ENCODE results near the gene AP3B1. TPM values are rescaled to one million over a fixed set of nuclear protein-coding genes. Genes with fewer than 3 reads are reported as not detected.

AP3B1 gene
- total RNA-seq, 1 experiment from 2014 or later, result 41.8 TPM

DNA sequence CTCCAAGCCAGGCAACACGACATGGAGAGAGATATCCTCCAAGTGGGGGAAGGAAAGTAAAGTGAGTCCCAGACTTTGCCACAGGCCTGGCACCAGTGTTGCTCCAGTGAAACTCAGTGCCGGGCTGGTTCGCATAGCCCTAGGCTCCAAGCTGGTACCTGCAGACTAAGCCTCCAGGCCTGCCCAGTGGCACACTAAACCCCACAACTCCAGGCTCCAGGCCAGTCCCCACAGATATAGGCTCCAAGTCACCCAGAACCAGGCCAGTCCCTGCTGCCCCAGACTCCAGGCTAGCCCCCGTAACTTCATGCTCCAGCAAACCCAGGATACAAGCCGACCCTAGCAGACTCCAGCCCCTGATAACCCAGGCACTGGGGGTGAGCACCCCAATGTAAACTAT, 23.0 kb upstream of the AP3B1 start:
- Histone ChIP-seq H3K27me3 (ENCODE audit: insufficient read depth, low read length) (no peaks in the 10 kb centered on the region), H3K9ac (ENCODE audit: extremely low read depth, insufficient read length, low read length) (no peak overlapping the region), H3K27ac (ENCODE audit: insufficient read length, low read depth, low read length) (no peak overlapping the region), H2BK5ac (ENCODE audit: insufficient read length, low read length) (no peak overlapping the region), H4K20me1 (ENCODE audit: control insufficient read depth, insufficient read depth, insufficient read length) (no peaks in the 10 kb centered on the region), H3K4ac (ENCODE audit: low read depth, low read length) (no peak overlapping the region), H2BK20ac (ENCODE audit: low read depth, low read length, poor library complexity, severe bottlenecking) (no peak overlapping the region), H3K9me3 (ENCODE audit: control insufficient read depth, low read depth, low read length) (no peaks in the 10 kb centered on the region), H3K14ac (ENCODE audit: insufficient read depth, low read length) (no peak overlapping the region), H2AK5ac (ENCODE audit: insufficient read length, low read length) (no peak overlapping the region), H2BK12ac (ENCODE audit: insufficient read length, low read depth, low read length) (no peak overlapping the region), H2BK120ac (ENCODE audit: low read depth, low read length, poor library complexity, severe bottlenecking) (no peak overlapping the region), H2AFZ (ENCODE audit: low read length) (no peak overlapping the region), H3K23me2 (ENCODE audit: insufficient read length, low read depth, low read length, poor library complexity, severe bottlenecking) (no peaks in the 10 kb centered on the region), H4K5ac (ENCODE audit: insufficient read length, low read depth, low read length) (no peak overlapping the region), H3T11ph (ENCODE audit: low read length) (no peak overlapping the region), H2BK15ac (ENCODE audit: low read depth, low read length) (no peak overlapping the region), H3K79me1 (ENCODE audit: insufficient read depth, low read depth, low read length, poor library complexity, severe bottlenecking) (no peaks in the 10 kb centered on the region), H4K91ac (ENCODE audit: insufficient read length, low read depth, low read length) (no peak overlapping the region), H3K4me1 (ENCODE audit: insufficient read depth, low read length) (no peaks in the 10 kb centered on the region), H3K4me2 (ENCODE audit: insufficient read depth, insufficient read length, low read length) (no peak overlapping the region), H3K18ac (ENCODE audit: insufficient read length, low read depth, low read length) (no peak overlapping the region), H3K23ac (ENCODE audit: insufficient read length, low read depth, low read length) (no peak overlapping the region), H3K56ac (ENCODE audit: insufficient read length, low read depth, low read length) (no peak overlapping the region), H3K79me2 (ENCODE audit: insufficient read depth, low read length) (no peaks in the 10 kb centered on the region), H4K8ac (replicated peaks; ENCODE audit: insufficient read length, low read depth, low read length) (no peak overlapping the region)
- Mint-ChIP-seq H3K4me1 (peaks cover 8 to 15% of the 10 kb centered on the region in 2 experiments), H3K36me3 (ENCODE audit: insufficient read depth in 1 of 3, low read depth in 3 of 3) (peaks cover 0 to 11% (median 0%) of the 10 kb centered on the region in 3 experiments; a peak in 2 of 7 replicates), H3K27ac (peak overlapping the region in 1 of 3 experiments; percentile 25; a peak in 1 of 7 replicates), H3K27me3 (ENCODE audit: low read depth) (0 out of 2 replicates have a peak, but pooled peaks cover 3% of the 10 kb centered on the region), H3K4me3 (no peak overlapping the region), H3K9me3 (peaks cover 0 to 9% of the 10 kb centered on the region in 2 experiments; a peak in 3 of 5 replicates)
- TF ChIP-seq, protein P1, sequence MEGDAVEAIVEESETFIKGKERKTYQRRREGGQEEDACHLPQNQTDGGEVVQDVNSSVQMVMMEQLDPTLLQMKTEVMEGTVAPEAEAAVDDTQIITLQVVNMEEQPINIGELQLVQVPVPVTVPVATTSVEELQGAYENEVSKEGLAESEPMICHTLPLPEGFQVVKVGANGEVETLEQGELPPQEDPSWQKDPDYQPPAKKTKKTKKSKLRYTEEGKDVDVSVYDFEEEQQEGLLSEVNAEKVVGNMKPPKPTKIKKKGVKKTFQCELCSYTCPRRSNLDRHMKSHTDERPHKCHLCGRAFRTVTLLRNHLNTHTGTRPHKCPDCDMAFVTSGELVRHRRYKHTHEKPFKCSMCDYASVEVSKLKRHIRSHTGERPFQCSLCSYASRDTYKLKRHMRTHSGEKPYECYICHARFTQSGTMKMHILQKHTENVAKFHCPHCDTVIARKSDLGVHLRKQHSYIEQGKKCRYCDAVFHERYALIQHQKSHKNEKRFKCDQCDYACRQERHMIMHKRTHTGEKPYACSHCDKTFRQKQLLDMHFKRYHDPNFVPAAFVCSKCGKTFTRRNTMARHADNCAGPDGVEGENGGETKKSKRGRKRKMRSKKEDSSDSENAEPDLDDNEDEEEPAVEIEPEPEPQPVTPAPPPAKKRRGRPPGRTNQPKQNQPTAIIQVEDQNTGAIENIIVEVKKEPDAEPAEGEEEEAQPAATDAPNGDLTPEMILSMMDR (conservative IDR thresholded peaks at IDR 0.05), result no peak
- WGBS (ENCODE audit: extremely low coverage, insufficient read length, low lambda C conversion rate), result no CpG with 5 or more reads among the region's 5 CpGs
- no peak for DNase-seq

All from H9 (cell line).